Epithelial cell of proximal tubule (primary cell): Measurements from ENCODE around the gene MPG. TPM values are rescaled to one million over a fixed set of nuclear protein-coding genes. Genes with fewer than 3 reads are reported as not detected.

Experiments used
- DNase-seq: peaks from one replicate; pipeline ENCODE4 v3.0.0-alpha.2; 2011; ENCODE audit warnings: low read depth
- H3K4me3 ChIP-seq: 2 replicates; pipeline ENCODE4 v1.5.1; 2011; ENCODE audit warnings: low read depth, mild to moderate bottlenecking, low read length
- CTCF ChIP-seq: conservative IDR thresholded peaks from 2 replicates; pipeline ENCODE4 v1.5.1; 2012; ENCODE audit warnings: low read depth, mild to moderate bottlenecking, low read length
- total RNA-seq: library from RNA; depleted of rRNA; stranded (reverse); fragments of >200 nt; gene quantifications from 2 replicates; pipeline ENCODE4 v1.2.3, GENCODE V29; 2015

The MPG gene
- total RNA-seq, 1 donor from 2014 or later, result 92.8 TPM

- H3K4me3 ChIP-seq, result no peak overlapping the region
- DNase-seq, result no peak
- TF ChIP-seq CTCF, result no peak
Observed at GRCh38 chr16:63998-64913, 13.8 kb upstream of the MPG start.

- DNase-seq, result no peak
- no peak for TF ChIP-seq CTCF
- H3K4me3 ChIP-seq, result no peak overlapping the region
Observed at GRCh38 chr16:64914-65255, 13.1 kb upstream of the MPG start.

- no peak for DNase-seq
- no peak overlapping the region for H3K4me3 ChIP-seq
- TF ChIP-seq CTCF, result peak; percentile 95
Observed at GRCh38 chr16:65745-66144, 12.3 kb upstream of the MPG start.

GRCh38 chr16:66309-67182, 11.5 kb upstream of the MPG start:
- no peak overlapping the region for H3K4me3 ChIP-seq
- no peak for DNase-seq

GRCh38 chr16:67183-67791, 10.7 kb upstream of the MPG start:
- no peak for DNase-seq
- no peak for TF ChIP-seq CTCF

More at GRCh38 chr16:66309-67182, 11.5 kb upstream of the MPG start:
- no peak for TF ChIP-seq CTCF

GRCh38 chr16:67884-68789, 9.9 kb upstream of the MPG start:
- DNase-seq, result no peak
- TF ChIP-seq CTCF, result no peak
- no peak overlapping the region for H3K4me3 ChIP-seq

More at GRCh38 chr16:67183-67791, 10.7 kb upstream of the MPG start:
- H3K4me3 ChIP-seq, result no peak overlapping the region
